Fibroblast of lung (primary cell): Measurements from ENCODE around the gene PRR27. TPM values are rescaled to one million over a fixed set of nuclear protein-coding genes. Genes with fewer than 3 reads are reported as not detected.

Source experiments
- DNase-seq, 2 donors: peaks; one replicate each; pipeline versions ENCODE4 v3.0.0 to v3.0.0-alpha.2; 2010; ENCODE audit warnings: low read depth in 2 of 2
- H2AFZ ChIP-seq: 2 replicates; pipeline ENCODE4 v1.5.1; 2012; ENCODE audit warnings: low read length, control low read depth, inconsistent platforms
- H3K27ac ChIP-seq: 2 replicates; pipeline ENCODE4 v1.5.1; 2011; ENCODE audit warnings: low read length, control low read depth; ENCODE audit not compliant: insufficient read depth
- H3K27me3 ChIP-seq: 2 replicates; pipeline ENCODE4 v1.5.1; 2011; ENCODE audit warnings: mild to moderate bottlenecking, low read length; ENCODE audit not compliant: control insufficient read depth, insufficient read depth
- H3K36me3 ChIP-seq: 2 replicates; pipeline ENCODE4 v1.5.1; 2011; ENCODE audit warnings: low read length; ENCODE audit not compliant: control insufficient read depth, insufficient read depth
- H3K4me1 ChIP-seq: 2 replicates; pipeline ENCODE4 v1.5.1; 2011; ENCODE audit warnings: low read length; ENCODE audit not compliant: control insufficient read depth, insufficient read depth; ENCODE audit errors: extremely low read depth
- H3K4me2 ChIP-seq: 2 replicates; pipeline ENCODE4 v1.5.1; 2011; ENCODE audit warnings: low read length, control low read depth; ENCODE audit not compliant: insufficient read depth; ENCODE audit errors: extremely low read depth
- H3K4me3 ChIP-seq, 4 experiments: fragments of 200-600 bp in 1 of 4; sonication (generic) in 1 of 4; replicated peaks in 1 of 4; 2 replicates each; pipeline ENCODE4 v1.5.1; 2011 to 2016; ENCODE audit warnings: low read length in 4 of 4, low read depth in 3 of 4, mild to moderate bottlenecking in 3 of 4, control low read depth in 2 of 4, inconsistent platforms in 1 of 4, mixed read lengths in 1 of 4; ENCODE audit not compliant: insufficient read depth in 1 of 4; ENCODE audit errors: control extremely low read depth in 1 of 4
- H3K79me2 ChIP-seq: 2 replicates; pipeline ENCODE4 v1.5.1; 2012; ENCODE audit warnings: mild to moderate bottlenecking, low read length, inconsistent platforms; ENCODE audit not compliant: control insufficient read depth, insufficient read depth
- H3K9ac ChIP-seq: 2 replicates; pipeline ENCODE4 v1.5.1; 2011; ENCODE audit warnings: mild to moderate bottlenecking, low read length, control low read depth; ENCODE audit not compliant: insufficient read depth
- H3K9me3 ChIP-seq: 2 replicates; pipeline ENCODE4 v1.5.1; 2012; ENCODE audit warnings: low read depth, low read length; ENCODE audit not compliant: control insufficient read depth, insufficient read depth
- H4K20me1 ChIP-seq: 2 replicates; pipeline ENCODE4 v1.5.1; 2011; ENCODE audit warnings: low read length; ENCODE audit not compliant: control insufficient read depth, insufficient read depth; ENCODE audit errors: extremely low read depth
- CTCF ChIP-seq, 2 donors: IDR thresholded peaks in 1 of 2; conservative IDR thresholded peaks in 1 of 2; 1 replicate in 1 of 2; 2 replicates in 1 of 2; pipeline ENCODE4 v1.5.1; 2011 to 2012; ENCODE audit warnings: low read length in 2 of 2, control low read depth in 1 of 2, inconsistent platforms in 1 of 2, low read depth in 1 of 2, mild to moderate bottlenecking in 1 of 2
- EZH2 ChIP-seq: IDR thresholded peaks from 2 replicates; pipeline ENCODE4 v1.5.1; 2012; ENCODE audit warnings: low read length, control low read depth, mild to moderate bottlenecking; ENCODE audit errors: missing control alignments
- polyA plus RNA-seq, 2 donors: library from polyadenylated mRNA; depleted of rRNA in 1 of 2; stranded (reverse) in 1 of 2; unstranded in 1 of 2; fragments of >200 nt; gene quantifications; 2 replicates each; pipeline ENCODE4 v1.2.1, GENCODE V29; 2011 to 2012; ENCODE audit warnings: missing spikeins in 1 of 2
- total RNA-seq: library from RNA; depleted of rRNA; stranded (reverse); fragments of >200 nt; gene quantifications from 2 replicates; pipeline ENCODE4 v1.2.1, GENCODE V29; 2014

Gene PRR27
- total and polyA plus RNA-seq, 2 donors (not counting 1 experiment from before 2014, with no cell fraction given): not detected

GRCh38 chr4:70179811-70180210 is 25.8 kb downstream of the PRR27 start:
- Histone ChIP-seq H3K9ac (no peak overlapping the region), H3K27ac (no peak overlapping the region), H3K27me3 (no peaks in the 10 kb centered on the region), H3K36me3 (no peaks in the 10 kb centered on the region), H3K4me1 (no peaks in the 10 kb centered on the region), H3K79me2 (no peaks in the 10 kb centered on the region), H3K4me3 (no peak overlapping the region), H4K20me1 (no peaks in the 10 kb centered on the region), H3K4me2 (no peak overlapping the region), H2AFZ (no peak overlapping the region), H3K9me3 (no peaks in the 10 kb centered on the region)
- no peak for TF ChIP-seq CTCF (conservative IDR thresholded peaks at IDR 0.05 in 1 of 2, IDR thresholded peaks at IDR 0.05 in 1 of 2; ENCODE audit: low read depth in 1 of 2, low read length in 2 of 2)
- no peak for TF ChIP-seq EZH2
- no peak for DNase-seq

GRCh38 chr4:70181864-70182263 is 27.8 kb downstream of the PRR27 start:
- H3K27ac ChIP-seq: no peak overlapping the region
- H3K4me3 ChIP-seq: no peak overlapping the region
- no peak overlapping the region for H3K4me2 ChIP-seq
- no peak for DNase-seq
- TF ChIP-seq CTCF (conservative IDR thresholded peaks at IDR 0.05 in 1 of 2, IDR thresholded peaks at IDR 0.05 in 1 of 2; ENCODE audit: low read depth in 1 of 2, low read length in 2 of 2) (no peak), EZH2 (no peak)
- no peaks in the 10 kb centered on the region for H3K27me3 ChIP-seq
- no peaks in the 10 kb centered on the region for H3K79me2 ChIP-seq
- no peaks in the 10 kb centered on the region for H3K9me3 ChIP-seq
- H2AFZ ChIP-seq: no peak overlapping the region
- no peaks in the 10 kb centered on the region for H4K20me1 ChIP-seq
- H3K4me1 ChIP-seq: no peaks in the 10 kb centered on the region
- H3K9ac ChIP-seq: no peak overlapping the region
- H3K36me3 ChIP-seq: no peaks in the 10 kb centered on the region

- no peaks in the 10 kb centered on the region for H4K20me1 ChIP-seq
- H3K9ac ChIP-seq: no peak overlapping the region
- H3K4me2 ChIP-seq: no peak overlapping the region
- no peaks in the 10 kb centered on the region for H3K9me3 ChIP-seq
- H3K36me3 ChIP-seq: no peaks in the 10 kb centered on the region
- H3K27me3 ChIP-seq: no peaks in the 10 kb centered on the region
- no peak overlapping the region for H2AFZ ChIP-seq
- DNase-seq: no peak
- H3K27ac ChIP-seq: no peak overlapping the region
- H3K4me3 ChIP-seq: no peak overlapping the region
- H3K79me2 ChIP-seq: no peaks in the 10 kb centered on the region
- TF ChIP-seq EZH2 (no peak), CTCF (conservative IDR thresholded peaks at IDR 0.05 in 1 of 2, IDR thresholded peaks at IDR 0.05 in 1 of 2; ENCODE audit: low read depth in 1 of 2, low read length in 2 of 2) (no peak)
- no peaks in the 10 kb centered on the region for H3K4me1 ChIP-seq
These were observed 28.6 kb downstream of the PRR27 start for GRCh38 chr4:70182517-70183167.
